Measurements from ENCODE around the gene MYBPC3.

GRCh38 chr11:47332303-47332711 is 20.2 kb downstream of the MYBPC3 start:
- TF ChIP-seq CTCF (IDR thresholded peaks at IDR 0.05) (no peak), POLR2A (IDR thresholded peaks at IDR 0.05) (no peak)

Measured in tibial nerve (tissue), 3 donors.